Body of pancreas (tissue), 4 donors: Measurements from ENCODE around the gene KCNH1.

Experiments
- POLR2A ChIP-seq, 3 donors: fragments of 450-650 bp; IDR thresholded peaks; one replicate each; pipeline ENCODE4 v1.6.1; 2016; ENCODE audit warnings: antibody characterized with exemption in 3 of 3, mild to moderate bottlenecking in 2 of 3
- TF ChIP-seq, protein P1 (sequence below), 7 experiments: fragments of 450-650 bp in 4 of 7; fragments of 200-600 bp in 3 of 7; sonication (generic) in 3 of 7; IDR thresholded peaks; one replicate each; pipeline ENCODE4 v1.5.1; 2016 to 2019; ENCODE audit warnings: antibody characterized with exemption in 7 of 7

DNA sequence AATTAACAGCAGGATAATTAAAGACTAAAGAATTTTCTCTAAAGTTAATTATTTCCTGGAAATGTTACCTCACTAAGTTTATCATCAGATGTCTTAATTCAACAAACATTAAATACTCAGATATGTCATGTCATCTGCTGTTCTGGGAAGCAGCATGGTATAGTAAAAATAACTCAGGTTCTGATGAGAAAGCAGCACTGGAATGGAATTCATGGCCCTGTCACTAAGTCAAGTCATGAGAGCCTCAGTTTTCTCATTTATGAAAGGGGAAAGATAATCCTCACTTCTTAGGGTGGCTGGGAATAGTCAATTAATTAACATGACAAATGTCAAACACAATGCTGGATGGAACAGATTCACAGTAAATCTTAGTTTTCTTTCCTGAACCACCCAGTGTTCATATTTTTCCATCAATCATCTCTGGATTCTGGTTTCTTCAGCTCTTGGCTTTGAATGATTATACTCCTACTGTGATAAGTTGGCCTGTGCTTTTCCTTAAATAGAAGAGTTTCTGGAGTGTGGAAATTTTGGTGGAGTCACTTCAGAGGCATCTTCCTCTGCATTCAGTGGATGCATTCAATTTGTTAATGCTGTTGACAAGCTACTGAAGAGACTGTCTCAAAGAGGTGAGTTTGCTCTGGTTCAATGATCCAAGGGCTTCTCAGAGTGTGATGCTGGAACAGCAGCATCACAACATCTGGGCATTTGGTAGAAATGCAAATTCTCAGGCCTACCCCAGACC lies 319.4 kb downstream of the KCNH1 start:
- TF ChIP-seq, protein P1, sequence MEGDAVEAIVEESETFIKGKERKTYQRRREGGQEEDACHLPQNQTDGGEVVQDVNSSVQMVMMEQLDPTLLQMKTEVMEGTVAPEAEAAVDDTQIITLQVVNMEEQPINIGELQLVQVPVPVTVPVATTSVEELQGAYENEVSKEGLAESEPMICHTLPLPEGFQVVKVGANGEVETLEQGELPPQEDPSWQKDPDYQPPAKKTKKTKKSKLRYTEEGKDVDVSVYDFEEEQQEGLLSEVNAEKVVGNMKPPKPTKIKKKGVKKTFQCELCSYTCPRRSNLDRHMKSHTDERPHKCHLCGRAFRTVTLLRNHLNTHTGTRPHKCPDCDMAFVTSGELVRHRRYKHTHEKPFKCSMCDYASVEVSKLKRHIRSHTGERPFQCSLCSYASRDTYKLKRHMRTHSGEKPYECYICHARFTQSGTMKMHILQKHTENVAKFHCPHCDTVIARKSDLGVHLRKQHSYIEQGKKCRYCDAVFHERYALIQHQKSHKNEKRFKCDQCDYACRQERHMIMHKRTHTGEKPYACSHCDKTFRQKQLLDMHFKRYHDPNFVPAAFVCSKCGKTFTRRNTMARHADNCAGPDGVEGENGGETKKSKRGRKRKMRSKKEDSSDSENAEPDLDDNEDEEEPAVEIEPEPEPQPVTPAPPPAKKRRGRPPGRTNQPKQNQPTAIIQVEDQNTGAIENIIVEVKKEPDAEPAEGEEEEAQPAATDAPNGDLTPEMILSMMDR (IDR thresholded peaks at IDR 0.05), result no peak
- TF ChIP-seq POLR2A (IDR thresholded peaks at IDR 0.05), result no peak
